Neural progenitor cell (in vitro differentiated cells): ENCODE data around the gene GKN2. TPM values are rescaled to one million over a fixed set of nuclear protein-coding genes. Genes with fewer than 3 reads are reported as not detected.

Source experiments
- DNase-seq: peaks from one replicate; pipeline ENCODE4 v3.0.0-alpha.2; 2016; ENCODE audit warnings: low spot score
- H2AFZ ChIP-seq: fragments of 200-600 bp; sonication (generic); replicated peaks from 2 replicates; pipeline ENCODE4 v1.6.1; 2016; ENCODE audit warnings: antibody characterized with exemption
- H3F3A ChIP-seq: fragments of 200-600 bp; sonication (generic); 2 replicates; pipeline ENCODE4 v1.6.1; 2016; ENCODE audit warnings: antibody characterized with exemption, low read depth
- H3K27ac ChIP-seq: fragments of 200-600 bp; sonication (generic); 2 replicates; pipeline ENCODE4 v1.5.1; 2016; ENCODE audit warnings: mild to moderate bottlenecking
- H3K27me3 ChIP-seq: fragments of 200-600 bp; sonication (generic); 2 replicates; pipeline ENCODE4 v1.6.1; 2016; ENCODE audit warnings: mild to moderate bottlenecking, moderate library complexity
- H3K36me3 ChIP-seq: fragments of 200-600 bp; sonication (generic); 2 replicates; pipeline ENCODE4 v1.5.1; 2016
- H3K4me1 ChIP-seq: fragments of 200-600 bp; sonication (generic); 2 replicates; pipeline ENCODE4 v1.6.1; 2016; ENCODE audit warnings: mixed run types
- H3K4me2 ChIP-seq: fragments of 200-600 bp; sonication (generic); 2 replicates; pipeline ENCODE4 v1.6.1; 2016
- H3K4me3 ChIP-seq: fragments of 200-600 bp; sonication (generic); 2 replicates; pipeline ENCODE4 v1.5.1; 2016
- H3K79me2 ChIP-seq: fragments of 200-600 bp; sonication (generic); 2 replicates; pipeline ENCODE4 v1.6.1; 2016; ENCODE audit warnings: low read depth
- H3K9ac ChIP-seq: fragments of 200-600 bp; sonication (generic); 2 replicates; pipeline ENCODE4 v1.6.1; 2016
- H3K9me3 ChIP-seq: fragments of 200-600 bp; sonication (generic); 2 replicates; pipeline ENCODE4 v1.5.1; 2016; ENCODE audit warnings: low read depth
- H4K20me1 ChIP-seq: fragments of 200-600 bp; sonication (generic); 2 replicates; pipeline ENCODE4 v1.6.1; 2016; ENCODE audit warnings: low read depth
- H3K27ac Mint-ChIP-seq: 3 replicates; pipeline ENCODE4 v1.8.0; 2021; ENCODE audit warnings: mixed read lengths
- H3K27me3 Mint-ChIP-seq: 2 replicates; pipeline ENCODE4 v1.8.0; 2022; ENCODE audit warnings: low read depth, mild to moderate bottlenecking, inconsistent platforms, moderate library complexity, mixed read lengths; ENCODE audit not compliant: insufficient read depth
- H3K36me3 Mint-ChIP-seq: 3 replicates; pipeline ENCODE4 v1.8.0; 2021; ENCODE audit warnings: mixed read lengths
- H3K4me1 Mint-ChIP-seq: 3 replicates; pipeline ENCODE4 v1.8.0; 2021; ENCODE audit warnings: mixed read lengths
- H3K4me3 Mint-ChIP-seq: 3 replicates; pipeline ENCODE4 v1.8.0; 2021; ENCODE audit warnings: mild to moderate bottlenecking, moderate library complexity, mixed read lengths
- H3K9me3 Mint-ChIP-seq: 3 replicates; pipeline ENCODE4 v1.8.0; 2020; ENCODE audit warnings: mixed read lengths
- EZH2 ChIP-seq: fragments of 200-600 bp; sonication (generic); IDR thresholded peaks from 2 replicates; pipeline ENCODE4 v1.6.1; 2017; ENCODE audit warnings: antibody characterized with exemption, mild to moderate bottlenecking, moderate library complexity
- EZH2phosphoT487 ChIP-seq: fragments of 200-600 bp; sonication (generic); IDR thresholded peaks from 2 replicates; pipeline ENCODE4 v1.6.1; 2017; ENCODE audit warnings: antibody characterized with exemption
- total RNA-seq: library from RNA; depleted of rRNA; stranded (reverse); fragments of >200 nt; gene quantifications from 2 replicates; pipeline ENCODE4 v1.2.3, GENCODE V29; 2015; ENCODE audit warnings: low replicate concordance
- TF ChIP-seq, protein P1 (sequence below): fragments of 200-600 bp; sonication (generic); IDR thresholded peaks from 2 replicates; pipeline ENCODE4 v1.5.1; 2017; ENCODE audit warnings: antibody characterized with exemption, mild to moderate bottlenecking

The GKN2 gene
- total RNA-seq, 1 donor from 2014 or later = not detected

GRCh38 chr2:68934021-68934420 lies 18.7 kb downstream of the GKN2 start:
- Histone ChIP-seq H3K4me3 (no peak overlapping the region), H3F3A (no peaks in the 10 kb centered on the region), H3K4me1 (no peaks in the 10 kb centered on the region), H3K27ac (no peak overlapping the region), H3K79me2 (no peaks in the 10 kb centered on the region), H3K9ac (no peak overlapping the region), H3K27me3 (no peaks in the 10 kb centered on the region), H3K4me2 (no peak overlapping the region), H4K20me1 (no peaks in the 10 kb centered on the region), H3K36me3 (no peaks in the 10 kb centered on the region), H2AFZ (no peak overlapping the region), H3K9me3 (no peaks in the 10 kb centered on the region)
- Mint-ChIP-seq H3K27me3 (no peaks in the 10 kb centered on the region), H3K36me3 (no peaks in the 10 kb centered on the region), H3K4me1 (peaks cover 3% of the 10 kb centered on the region), H3K4me3 (no peak overlapping the region), H3K27ac (no peak overlapping the region), H3K9me3 (no peaks in the 10 kb centered on the region)
- no peak for DNase-seq
- TF ChIP-seq, protein P1, sequence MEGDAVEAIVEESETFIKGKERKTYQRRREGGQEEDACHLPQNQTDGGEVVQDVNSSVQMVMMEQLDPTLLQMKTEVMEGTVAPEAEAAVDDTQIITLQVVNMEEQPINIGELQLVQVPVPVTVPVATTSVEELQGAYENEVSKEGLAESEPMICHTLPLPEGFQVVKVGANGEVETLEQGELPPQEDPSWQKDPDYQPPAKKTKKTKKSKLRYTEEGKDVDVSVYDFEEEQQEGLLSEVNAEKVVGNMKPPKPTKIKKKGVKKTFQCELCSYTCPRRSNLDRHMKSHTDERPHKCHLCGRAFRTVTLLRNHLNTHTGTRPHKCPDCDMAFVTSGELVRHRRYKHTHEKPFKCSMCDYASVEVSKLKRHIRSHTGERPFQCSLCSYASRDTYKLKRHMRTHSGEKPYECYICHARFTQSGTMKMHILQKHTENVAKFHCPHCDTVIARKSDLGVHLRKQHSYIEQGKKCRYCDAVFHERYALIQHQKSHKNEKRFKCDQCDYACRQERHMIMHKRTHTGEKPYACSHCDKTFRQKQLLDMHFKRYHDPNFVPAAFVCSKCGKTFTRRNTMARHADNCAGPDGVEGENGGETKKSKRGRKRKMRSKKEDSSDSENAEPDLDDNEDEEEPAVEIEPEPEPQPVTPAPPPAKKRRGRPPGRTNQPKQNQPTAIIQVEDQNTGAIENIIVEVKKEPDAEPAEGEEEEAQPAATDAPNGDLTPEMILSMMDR = no peak
- TF ChIP-seq EZH2phosphoT487 = no peak

GRCh38 chr2:68932402-68932801 lies 20.3 kb downstream of the GKN2 start:
- H3K36me3 Mint-ChIP-seq = no peaks in the 10 kb centered on the region
- no peak for TF ChIP-seq EZH2phosphoT487
- TF ChIP-seq EZH2 = no peak
- TF ChIP-seq, protein P1 = no peak
- Histone ChIP-seq H3K4me2 (no peak overlapping the region), H3K27ac (no peak overlapping the region), H3K4me3 (no peak overlapping the region), H3F3A (no peaks in the 10 kb centered on the region), H2AFZ (no peak overlapping the region), H3K4me1 (no peaks in the 10 kb centered on the region), H4K20me1 (no peaks in the 10 kb centered on the region), H3K79me2 (no peaks in the 10 kb centered on the region), H3K36me3 (no peaks in the 10 kb centered on the region), H3K9ac (no peak overlapping the region), H3K9me3 (no peaks in the 10 kb centered on the region), H3K27me3 (no peaks in the 10 kb centered on the region)
- no peaks in the 10 kb centered on the region for H3K27me3 Mint-ChIP-seq
- H3K9me3 Mint-ChIP-seq = no peaks in the 10 kb centered on the region
- H3K27ac Mint-ChIP-seq = no peak overlapping the region
- H3K4me3 Mint-ChIP-seq = no peak overlapping the region
- H3K4me1 Mint-ChIP-seq = peaks cover 3% of the 10 kb centered on the region
- DNase-seq = no peak

DNA sequence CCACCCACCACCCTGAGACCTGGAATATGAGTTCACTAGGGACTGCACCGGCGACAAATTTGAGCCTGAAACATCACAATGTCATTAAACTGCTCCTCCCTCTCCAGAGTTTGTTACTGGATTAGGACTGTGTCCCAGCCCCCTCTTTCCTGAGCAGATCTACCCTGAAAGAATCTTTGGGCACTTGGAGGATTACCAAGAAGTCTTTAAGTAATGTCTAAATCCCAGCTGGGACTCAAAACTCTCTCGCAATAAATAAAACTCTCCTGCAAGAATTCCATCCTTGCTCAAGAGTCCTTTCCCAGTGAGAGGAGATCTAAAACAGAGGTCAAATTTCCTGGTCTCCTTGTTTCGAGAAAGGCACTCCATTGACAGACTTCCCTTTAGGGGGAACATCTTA lies 20.9 kb downstream of the GKN2 start:
- no peak for DNase-seq
- H3K27ac Mint-ChIP-seq = no peak overlapping the region
- Histone ChIP-seq H3K36me3 (no peaks in the 10 kb centered on the region), H3K4me2 (no peak overlapping the region), H2AFZ (peak overlapping the region; percentile 13), H3K4me1 (no peaks in the 10 kb centered on the region), H4K20me1 (no peaks in the 10 kb centered on the region), H3K79me2 (no peaks in the 10 kb centered on the region), H3K4me3 (no peak overlapping the region), H3K27me3 (no peaks in the 10 kb centered on the region), H3K27ac (no peak overlapping the region), H3K9ac (no peak overlapping the region), H3K9me3 (no peaks in the 10 kb centered on the region), H3F3A (no peaks in the 10 kb centered on the region)
- H3K4me1 Mint-ChIP-seq = peaks cover 3% of the 10 kb centered on the region
- H3K27me3 Mint-ChIP-seq = no peaks in the 10 kb centered on the region
- no peak overlapping the region for H3K4me3 Mint-ChIP-seq
- H3K36me3 Mint-ChIP-seq = no peaks in the 10 kb centered on the region
- no peak for TF ChIP-seq EZH2
- no peak for TF ChIP-seq EZH2phosphoT487
- TF ChIP-seq, protein P1 = no peak
- H3K9me3 Mint-ChIP-seq = no peaks in the 10 kb centered on the region
